Kidney capillary endothelial cell (primary cell): ENCODE measurements around the gene ANKRD28.
"Not testable (repeated sequence)": the region's sequence is repeated elsewhere in the genome, so short reads cannot be mapped to it uniquely, and the experiment has no call there.

Experiments used
- DNase-seq: peaks from one replicate; pipeline ENCODE4 v3.0.0-alpha.2; 2018; ENCODE audit warnings: low spot score

ANKRD28 gene

DNA sequence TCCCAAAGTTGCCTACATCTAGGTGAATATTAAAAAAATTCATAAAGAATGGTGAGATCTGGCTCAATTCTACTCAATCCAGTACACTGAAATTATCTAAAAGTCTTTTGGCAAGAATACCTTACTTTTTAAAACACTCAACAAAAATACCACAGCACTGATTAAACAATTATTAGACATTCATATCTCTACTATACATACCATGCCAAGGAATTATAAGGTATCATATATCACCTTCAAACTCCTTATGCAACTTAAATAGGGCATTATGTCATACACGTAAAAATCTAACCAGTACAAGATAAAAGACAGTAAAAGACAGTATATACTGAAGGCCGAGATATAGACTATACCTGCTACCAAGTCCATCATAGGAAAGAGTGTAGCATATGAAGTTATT, 6.1 kb upstream of the ANKRD28 start:
- DNase-seq, result no peak

GRCh38 chr3:15801298-15801697, 3.5 kb upstream of the ANKRD28 start:
- no peak for DNase-seq

DNA sequence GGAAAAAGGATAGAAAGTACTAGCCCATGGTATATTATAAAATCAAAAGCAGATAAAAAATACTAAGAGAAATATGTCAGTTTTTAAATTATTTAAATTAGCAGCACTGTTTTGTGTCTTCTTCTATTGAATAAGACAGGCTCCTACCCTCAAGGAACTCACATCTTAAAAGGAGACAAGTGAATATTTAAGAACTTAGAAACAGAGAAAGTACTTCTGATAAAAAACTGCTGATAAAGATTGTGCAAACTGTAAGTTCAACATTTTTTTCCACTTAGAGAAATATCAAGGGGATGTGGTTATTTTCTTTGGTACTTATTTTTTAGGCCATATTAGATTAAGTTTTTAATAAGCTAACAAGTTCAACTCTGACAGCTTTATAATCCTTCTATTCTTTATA, 3.0 kb upstream of the ANKRD28 start:
- DNase-seq, result no peak

DNA sequence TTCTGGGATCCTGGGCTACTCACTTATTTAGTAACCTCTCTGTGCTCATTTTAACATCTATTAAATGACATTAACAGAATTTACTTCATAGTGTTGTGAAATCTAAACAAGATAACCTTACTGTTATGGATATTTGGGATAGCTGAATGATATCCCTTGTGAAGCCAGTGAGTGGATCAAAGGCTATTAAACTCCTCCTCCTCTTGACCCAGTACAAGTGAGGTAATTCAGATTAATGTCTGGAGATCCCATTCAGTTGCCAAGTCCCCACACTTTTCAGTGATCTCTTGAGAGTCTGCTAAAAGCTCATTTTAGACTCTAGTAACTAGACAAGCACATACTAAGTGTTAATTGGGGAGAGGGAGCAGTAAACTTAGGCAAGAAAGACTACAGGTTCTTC, 2.5 kb upstream of the ANKRD28 start:
- DNase-seq, result no peak

DNA sequence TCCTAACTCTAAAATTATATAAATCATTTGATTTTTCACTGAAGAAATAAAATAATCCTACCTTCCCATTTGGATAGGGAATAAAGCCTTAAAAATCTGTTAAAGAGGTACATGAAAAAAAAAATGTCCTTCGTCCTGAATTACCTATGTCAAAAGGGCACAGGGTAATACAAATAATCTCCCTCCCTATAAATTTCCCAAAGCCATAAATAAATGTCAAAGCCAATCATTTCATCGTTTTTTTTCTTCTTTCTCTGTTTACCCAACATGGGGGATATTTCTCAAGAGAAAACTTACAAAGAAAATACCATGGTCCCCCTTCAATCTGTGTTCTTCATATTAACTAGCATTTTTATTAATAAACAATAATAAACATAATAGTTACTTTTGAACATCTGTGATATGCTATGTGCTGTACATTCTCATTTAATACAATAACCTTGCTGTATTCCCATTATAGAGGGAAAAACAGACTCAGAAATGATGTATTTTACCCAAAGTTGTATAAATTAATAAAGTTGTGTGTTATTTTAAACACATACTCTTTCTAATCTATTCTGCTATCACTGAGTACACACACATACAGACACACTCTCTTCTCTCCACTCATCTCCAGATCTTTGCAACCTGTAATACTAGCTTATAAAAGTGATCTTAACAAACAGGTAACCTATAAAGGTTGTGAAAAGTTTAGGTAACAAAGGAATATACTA, 910 bp upstream of the ANKRD28 start:
- no peak for DNase-seq

DNA sequence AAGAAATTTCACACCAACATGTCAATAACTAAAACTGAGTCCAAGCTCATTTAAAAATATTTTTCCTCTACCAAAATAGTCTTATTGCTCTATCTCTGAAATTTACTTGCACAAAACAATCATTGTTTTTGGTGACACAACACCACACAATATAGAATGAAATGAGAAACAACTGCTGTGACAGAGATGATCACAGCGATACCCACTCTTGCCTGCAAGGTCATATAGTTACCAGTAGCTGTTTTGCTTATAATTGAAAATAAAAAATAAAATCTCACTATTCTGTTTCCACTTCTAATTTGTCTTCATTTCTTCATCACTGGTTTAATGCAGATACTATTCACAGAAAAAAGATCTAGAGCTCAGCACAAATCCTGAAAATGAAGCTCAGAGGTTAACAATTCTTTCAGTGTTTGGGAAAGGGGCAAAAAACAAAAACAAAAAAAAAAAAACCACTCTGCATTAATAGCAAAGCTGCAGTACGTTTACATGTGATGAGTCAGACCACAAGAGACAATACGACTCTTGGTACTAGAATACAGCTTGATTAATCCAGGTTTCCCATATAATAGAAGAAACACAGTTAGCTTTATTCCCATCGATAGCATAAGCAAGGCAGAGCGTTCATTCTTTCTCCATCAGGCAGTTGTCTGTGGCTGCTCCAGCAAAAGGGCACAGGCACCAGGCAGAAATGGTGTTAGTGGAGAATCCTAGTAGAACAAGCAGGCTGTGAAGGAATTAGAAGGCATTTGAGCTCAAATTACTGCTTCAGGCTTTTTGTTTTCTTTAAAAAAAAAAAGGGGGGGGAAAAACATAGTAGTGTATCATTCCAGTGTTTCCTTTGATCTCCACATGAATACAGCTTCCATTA, 773 bp downstream of the ANKRD28 start:
- DNase-seq, result peak; percentile 74

DNA sequence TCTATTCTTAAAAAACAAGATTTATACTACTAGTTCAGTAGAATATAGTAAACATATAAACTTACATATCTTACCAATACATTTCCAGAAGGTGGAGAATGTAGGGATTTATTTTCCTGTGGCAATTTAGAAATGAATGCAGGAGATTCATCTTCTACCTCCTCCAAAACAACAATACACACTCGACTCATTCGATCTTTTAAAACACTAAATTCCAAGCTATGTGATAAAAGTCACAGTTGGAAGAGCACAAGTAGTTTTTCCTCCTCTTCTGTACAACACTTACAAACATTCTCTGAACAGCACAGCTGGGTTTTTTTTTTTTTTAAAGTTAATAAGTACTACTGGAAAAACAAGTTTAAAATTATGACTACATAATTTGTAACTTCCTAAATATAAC, 1.4 kb downstream of the ANKRD28 start:
- DNase-seq, result no peak

GRCh38 chr3:15795651-15796308, 2.0 kb downstream of the ANKRD28 start:
- DNase-seq, result no peak

DNA sequence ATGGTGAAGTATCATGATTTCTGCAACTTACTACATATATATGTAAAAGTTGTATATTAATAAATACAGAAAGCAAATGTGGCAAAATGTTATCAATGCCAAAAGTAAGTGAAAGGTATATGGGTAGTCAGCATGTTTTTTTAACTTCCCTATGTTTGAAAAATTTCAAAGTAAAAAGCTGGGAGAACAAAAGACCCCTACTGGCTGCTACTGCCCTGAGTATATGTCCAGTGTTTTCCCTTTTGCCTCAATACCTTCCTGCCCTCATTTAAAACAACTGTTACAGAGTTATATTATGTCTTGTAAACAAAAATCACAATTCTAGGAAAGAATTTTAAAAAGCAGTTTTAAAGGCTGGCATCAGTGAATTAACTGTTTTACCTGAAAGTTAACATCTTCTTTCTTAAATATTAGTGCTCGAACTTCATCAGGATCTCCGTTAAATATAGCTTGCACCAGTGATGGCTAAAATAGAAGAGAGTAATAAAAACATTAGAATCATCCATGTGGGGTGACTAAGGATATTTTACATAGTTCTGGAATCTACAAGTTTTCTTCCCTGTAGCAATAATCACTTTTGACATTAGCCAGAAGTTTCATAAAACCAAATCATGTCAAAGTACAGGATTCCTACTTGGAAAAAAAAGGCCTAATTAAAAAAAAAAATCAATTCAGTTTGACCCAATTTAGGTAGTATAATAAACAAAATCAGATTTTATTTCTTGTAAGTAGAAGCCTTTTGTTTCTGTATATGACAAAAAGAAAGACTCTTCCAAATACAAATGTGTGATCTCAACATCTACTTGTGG, 2.7 kb downstream of the ANKRD28 start:
- no peak for DNase-seq

DNA sequence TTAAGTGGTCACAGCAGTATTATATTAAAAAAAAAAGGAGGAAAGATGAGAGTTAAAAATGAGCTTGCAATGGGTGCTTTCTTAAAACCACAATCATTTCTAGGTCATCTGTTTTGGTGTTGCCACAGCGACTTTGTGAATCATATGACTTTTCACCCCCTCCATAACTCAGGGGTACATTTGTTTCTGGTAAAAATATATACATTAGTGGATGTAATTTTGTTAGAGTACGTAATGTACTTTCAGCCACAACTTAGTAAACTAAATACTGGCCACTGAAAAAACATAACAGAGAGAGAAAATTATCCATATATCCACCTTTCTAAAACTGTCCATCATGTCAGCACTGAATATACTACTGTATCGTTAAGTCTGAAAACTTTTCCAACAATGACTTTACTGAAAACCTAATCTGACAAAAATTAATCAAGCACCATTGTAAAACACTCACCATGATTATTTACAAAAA, 3.4 kb downstream of the ANKRD28 start:
- no peak for DNase-seq

DNA sequence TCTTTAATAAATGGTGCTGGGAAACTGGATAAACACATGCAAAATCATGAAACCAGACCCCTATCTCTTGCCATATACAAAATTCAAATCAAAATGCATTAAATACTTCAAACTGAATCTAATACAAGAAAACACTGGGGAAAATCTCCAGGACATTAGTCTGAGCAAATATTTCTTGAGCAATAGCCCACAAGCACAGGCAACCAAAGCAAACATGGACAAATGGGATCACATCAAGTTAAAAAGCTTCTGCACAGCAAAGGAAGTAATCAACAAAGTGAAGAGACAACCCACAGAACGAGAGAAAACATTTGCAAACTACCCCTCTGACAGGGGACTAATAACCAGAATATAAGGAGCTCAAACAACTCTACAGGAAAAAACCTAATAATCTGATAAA, 6.3 kb downstream of the ANKRD28 start:
- DNase-seq, result no peak

DNA sequence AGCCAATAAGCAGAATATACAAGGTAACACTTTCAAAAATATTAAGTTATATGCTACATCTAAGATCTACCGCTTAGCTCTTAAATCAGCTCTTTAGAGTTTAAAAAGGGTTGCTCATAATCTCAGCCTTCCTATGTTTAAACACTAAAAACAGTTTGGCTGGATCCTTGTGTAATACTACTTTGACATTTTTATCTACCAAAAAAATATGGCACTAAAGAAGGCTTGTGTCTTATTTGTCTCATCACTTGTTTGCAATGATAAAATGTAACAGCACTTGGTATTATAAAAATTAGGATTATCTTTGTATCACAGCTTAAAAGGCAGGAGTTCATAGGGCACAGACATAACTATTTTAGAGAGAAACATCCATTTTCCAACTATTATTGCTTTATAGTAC, 9.8 kb downstream of the ANKRD28 start:
- DNase-seq, result no peak

DNA sequence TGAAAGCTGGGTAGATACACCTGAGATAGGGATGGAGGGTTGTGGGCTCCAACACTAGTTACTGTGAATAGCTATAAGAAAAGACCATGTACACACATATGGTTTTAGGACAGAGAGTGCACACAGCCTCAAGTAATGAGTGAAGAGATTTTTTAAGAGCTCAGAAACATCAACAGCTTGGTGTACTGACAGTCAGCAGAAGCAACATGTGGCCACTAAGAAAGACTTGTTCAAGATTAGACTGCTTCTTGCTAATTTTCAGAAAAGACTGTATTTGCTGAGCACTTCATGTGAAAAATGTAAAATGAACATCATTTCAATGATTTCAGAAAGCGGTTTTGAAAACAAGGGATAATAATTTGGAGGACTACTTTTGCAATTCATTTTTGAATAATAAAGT, 10.3 kb downstream of the ANKRD28 start:
- DNase-seq, result no peak

- DNase-seq, result no peak
Measured at GRCh38 chr3:15783361-15783969, 14.3 kb downstream of the ANKRD28 start.

GRCh38 chr3:15782429-15782828, 15.3 kb downstream of the ANKRD28 start:
- no peak for DNase-seq

DNA sequence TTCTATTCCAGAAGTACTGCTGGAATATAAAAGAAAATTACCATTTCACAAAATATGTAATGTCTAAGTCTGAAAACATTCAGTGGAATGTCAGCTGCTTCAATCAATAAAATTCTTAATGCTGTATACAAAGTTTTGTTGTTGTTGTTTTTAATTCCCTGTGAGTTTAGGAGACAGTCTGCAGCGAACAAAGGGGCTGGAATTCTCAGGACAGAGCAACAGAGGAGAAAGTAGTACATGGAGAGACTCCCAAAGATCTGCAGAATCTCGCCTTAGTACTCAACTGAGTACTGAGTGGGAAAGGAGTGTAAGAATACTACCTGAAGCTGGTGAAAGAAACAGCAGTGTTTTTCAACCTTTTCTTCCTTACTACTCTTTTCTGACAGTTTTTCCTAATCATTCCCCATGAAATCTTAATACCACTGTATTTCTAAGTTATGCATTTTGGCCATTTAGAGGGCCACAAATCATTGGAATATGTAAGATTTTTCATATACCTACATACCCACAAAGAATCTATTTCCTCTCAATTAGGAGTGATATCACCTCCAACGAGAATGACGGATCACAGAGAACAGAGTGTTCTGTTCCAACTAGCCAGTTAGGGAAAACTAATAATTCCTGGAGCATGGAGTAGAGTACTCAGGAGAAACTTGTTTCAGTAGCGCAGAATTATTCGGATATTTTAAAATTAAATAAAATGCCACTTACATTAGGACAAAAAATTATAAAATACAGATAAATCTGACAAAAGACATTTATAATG, 16.0 kb downstream of the ANKRD28 start:
- DNase-seq, result no peak

- DNase-seq, result no peak
Measured at GRCh38 chr3:15781131-15781530, 16.6 kb downstream of the ANKRD28 start.

DNA sequence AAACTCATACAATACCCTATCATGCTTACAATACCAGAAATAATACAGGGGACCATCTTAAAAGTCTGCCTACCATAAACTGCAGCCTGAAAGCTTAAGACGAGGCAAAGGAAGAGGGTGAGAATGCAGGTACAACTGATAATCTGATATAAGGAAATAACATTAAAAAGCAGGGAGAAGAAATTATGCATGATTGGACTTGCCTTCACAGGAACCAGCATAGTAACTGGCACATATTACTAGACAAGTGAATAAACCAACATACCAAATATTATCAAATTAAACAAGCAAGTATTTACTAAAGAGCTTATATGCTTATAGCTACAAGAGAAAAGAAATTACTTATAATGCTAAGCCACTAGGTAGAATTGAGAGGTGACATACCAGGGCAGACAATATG, 18.7 kb downstream of the ANKRD28 start:
- DNase-seq, result no peak

GRCh38 chr3:15778332-15778858, 19.4 kb downstream of the ANKRD28 start:
- DNase-seq, result no peak

- not testable (repeated sequence) for DNase-seq
Measured at GRCh38 chr3:15774931-15775560, 22.7 kb downstream of the ANKRD28 start.
